DOHH2 (cell line): ENCODE data around the gene TTLL13.

Experiments
- EZH2phosphoT487 ChIP-seq: fragments of 200-600 bp; sonication (generic); IDR thresholded peaks from 2 replicates; pipeline ENCODE4 v1.6.1; 2017; ENCODE audit warnings: borderline replicate concordance, mild to moderate bottlenecking, antibody characterized with exemption, low read length, moderate library complexity, mixed read lengths
- TF ChIP-seq, protein P1 (sequence below): fragments of 200-600 bp; sonication (generic); IDR thresholded peaks from one replicate; pipeline ENCODE4 v1.5.1; 2014; ENCODE audit warnings: antibody characterized with exemption, mild to moderate bottlenecking, low read depth, low read length; ENCODE audit not compliant: poor library complexity, severe bottlenecking

DNA sequence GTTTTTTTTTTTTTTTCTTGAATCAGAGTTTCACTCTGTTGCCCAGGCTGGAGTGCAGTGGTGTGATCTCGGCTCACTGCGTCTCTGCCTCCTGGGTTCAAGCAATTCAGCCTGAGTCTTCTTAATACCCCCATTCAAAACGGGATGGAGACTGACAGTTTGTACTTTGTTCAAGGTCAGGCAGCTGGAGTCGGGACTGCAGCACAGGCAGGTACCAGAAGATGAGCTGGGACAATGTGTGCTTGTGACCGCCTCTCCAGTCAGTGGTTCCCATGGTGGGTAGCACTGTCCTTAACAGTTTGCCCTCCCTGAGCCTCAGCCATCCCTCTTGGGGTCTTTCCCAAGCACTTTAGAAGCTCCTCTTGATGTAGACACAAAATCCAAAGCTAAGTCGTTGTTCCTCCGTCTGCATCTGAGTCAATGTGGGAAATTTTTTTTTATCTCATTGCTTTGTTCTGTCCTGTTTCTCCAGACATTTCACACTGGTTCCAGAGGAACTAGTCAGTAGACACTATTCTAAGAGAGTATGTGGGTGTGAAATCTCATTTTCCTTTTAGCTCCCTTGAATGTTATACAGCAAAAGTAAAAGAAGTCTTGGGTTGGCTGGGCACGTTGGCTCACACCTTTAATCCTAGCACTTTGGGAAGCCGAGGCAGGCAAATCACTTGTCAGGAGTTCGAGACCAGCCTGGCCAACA lies 5.3 kb upstream of the TTLL13 start:
- TF ChIP-seq, protein P1, sequence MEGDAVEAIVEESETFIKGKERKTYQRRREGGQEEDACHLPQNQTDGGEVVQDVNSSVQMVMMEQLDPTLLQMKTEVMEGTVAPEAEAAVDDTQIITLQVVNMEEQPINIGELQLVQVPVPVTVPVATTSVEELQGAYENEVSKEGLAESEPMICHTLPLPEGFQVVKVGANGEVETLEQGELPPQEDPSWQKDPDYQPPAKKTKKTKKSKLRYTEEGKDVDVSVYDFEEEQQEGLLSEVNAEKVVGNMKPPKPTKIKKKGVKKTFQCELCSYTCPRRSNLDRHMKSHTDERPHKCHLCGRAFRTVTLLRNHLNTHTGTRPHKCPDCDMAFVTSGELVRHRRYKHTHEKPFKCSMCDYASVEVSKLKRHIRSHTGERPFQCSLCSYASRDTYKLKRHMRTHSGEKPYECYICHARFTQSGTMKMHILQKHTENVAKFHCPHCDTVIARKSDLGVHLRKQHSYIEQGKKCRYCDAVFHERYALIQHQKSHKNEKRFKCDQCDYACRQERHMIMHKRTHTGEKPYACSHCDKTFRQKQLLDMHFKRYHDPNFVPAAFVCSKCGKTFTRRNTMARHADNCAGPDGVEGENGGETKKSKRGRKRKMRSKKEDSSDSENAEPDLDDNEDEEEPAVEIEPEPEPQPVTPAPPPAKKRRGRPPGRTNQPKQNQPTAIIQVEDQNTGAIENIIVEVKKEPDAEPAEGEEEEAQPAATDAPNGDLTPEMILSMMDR: no peak
- no peak for TF ChIP-seq EZH2phosphoT487
